HG03571 (cell line): Measurements from ENCODE around the gene DNAJB4.
"Not testable (repeated sequence)": the region's sequence is repeated elsewhere in the genome, so short reads cannot be mapped to it uniquely, and the experiment has no call there.

ENCODE experiments used
- ATAC-seq: cut with Tn5 transposase; IDR thresholded peaks from one replicate; pipeline ENCODE4 v1.9.1; 2021; ENCODE audit not compliant: unreplicated experiment

Gene DNAJB4

DNA sequence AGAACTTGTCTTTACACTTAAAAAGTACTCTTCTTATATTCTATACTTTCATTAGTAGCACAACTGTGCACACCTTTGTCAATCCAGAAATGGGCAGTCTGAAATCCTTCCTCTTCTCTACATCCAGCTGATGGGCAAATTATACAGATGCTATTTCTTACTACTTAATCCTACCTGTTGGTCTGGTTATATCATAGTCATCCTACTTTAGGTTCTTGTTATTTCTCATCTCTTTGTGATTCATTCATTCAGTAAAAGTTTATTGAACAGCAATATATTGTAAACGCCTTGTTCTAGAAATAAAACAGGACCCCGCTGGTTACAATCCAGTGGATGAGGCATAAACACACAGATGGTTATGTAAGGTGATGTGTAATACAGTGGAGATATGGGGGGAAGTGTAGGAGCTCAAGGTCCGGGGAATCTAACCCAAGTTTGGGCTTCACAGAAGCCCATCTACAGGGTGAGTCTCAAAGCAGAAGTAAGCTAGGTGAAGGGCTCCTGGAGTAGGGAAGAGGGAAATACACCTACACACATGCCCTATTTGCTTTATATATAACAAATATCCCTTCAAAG, 14.0 kb upstream of the DNAJB4 start:
- ATAC-seq, result no peak

DNA sequence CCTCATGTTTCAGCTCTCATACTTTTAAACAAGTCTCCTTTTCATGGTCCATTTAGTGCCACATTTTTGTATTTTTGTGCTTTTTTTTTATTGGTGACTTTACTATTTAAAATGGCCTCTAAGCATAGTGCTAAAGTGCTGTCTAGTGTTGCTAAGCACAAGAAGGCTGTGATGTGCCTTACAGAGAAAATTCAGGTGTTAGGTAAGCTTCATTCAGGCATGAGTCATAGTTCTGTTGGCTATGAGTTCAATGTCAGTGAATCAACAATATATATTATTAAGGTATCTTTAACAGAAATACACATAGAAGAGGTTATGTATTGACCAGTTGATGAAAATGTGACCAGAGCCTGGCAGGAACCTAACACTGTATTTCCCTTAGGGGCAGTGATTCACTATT, 13.1 kb upstream of the DNAJB4 start:
- no peak for ATAC-seq

DNA sequence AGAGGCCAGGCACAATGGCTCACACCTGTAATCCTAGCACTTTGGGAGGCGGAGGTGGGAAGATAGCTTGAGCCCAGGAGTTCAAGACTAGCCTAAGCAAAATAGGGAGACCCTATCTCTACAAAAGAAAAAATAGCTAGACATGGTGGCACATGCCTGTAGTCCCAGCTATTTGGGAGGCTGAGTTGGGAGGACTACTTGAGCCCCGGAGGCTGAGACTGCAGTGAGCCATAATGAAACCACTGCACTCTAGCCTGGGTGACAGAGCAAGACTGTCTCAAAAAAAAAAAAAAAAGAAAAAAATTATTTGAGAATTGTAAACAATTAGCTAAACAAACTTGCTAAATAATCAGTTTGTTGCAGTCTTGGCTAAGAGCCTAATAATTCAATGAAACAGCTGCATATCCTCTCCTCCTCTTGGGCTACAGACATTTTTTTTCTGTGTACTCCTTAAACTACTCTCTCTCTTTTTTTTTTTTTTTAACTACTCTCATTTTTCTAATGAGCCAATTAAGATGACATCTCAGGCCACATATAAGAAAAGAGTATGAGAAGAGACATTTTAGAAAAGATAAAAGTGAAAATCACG, 10.5 kb upstream of the DNAJB4 start:
- ATAC-seq, result no peak

GRCh38 chr1:77996734-77997133, 8.0 kb upstream of the DNAJB4 start:
- no peak for ATAC-seq

GRCh38 chr1:78000536-78000935, 4.2 kb upstream of the DNAJB4 start:
- ATAC-seq, result not testable (repeated sequence)

DNA sequence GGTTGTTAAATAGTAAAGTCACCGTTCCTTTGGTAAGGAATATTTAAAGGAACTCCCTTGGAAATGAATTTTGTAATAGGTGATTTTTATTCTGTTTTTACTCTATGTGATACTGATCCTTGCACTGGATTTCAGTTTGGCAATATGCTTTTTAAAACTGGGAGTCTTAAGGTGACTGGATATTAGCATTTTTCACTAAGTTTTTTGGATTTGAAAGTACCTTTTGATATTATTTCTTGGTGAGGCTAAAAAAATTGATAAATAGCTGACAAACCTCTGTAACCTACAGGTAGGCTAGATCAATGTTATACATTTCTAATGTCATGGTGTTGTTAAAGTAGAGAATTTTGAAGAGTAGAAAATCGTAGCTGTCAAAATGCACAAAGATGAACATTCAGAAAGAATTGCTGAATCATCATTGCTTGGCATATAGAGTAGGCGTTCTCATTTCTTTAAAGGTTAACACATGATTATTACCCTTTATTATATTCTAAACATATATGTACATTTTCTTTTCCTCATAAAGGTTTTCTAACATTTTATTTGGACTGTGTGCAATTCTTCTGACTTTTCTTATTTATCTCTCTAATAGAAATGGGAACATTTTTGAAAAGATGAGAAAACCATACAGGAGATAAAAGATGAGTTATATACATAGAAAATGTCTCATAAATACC, 1.5 kb upstream of the DNAJB4 start:
- ATAC-seq, result no peak

- ATAC-seq, result peak; percentile 39
These were observed 639 bp upstream of the DNAJB4 start for GRCh38 chr1:78003882-78004718.

DNA sequence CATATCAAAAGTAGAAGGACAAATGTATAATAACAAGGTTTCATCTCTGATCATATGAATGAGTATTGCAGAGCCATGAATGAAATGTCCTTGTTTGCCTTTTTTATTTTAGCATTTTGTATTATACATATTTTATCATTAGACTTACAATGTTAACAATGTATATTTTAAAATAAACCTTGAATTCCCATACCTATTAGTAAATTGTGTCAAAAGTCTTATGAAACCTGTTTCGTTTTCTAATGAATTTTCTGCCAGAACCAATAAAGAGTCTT, 646 bp downstream of the DNAJB4 start:
- no peak for ATAC-seq

GRCh38 chr1:78005755-78006154, 1.0 kb downstream of the DNAJB4 start:
- ATAC-seq, result no peak

- ATAC-seq, result no peak
These were observed 1.8 kb downstream of the DNAJB4 start for GRCh38 chr1:78006521-78006920.

GRCh38 chr1:78007677-78008341, 3.1 kb downstream of the DNAJB4 start:
- no peak for ATAC-seq

DNA sequence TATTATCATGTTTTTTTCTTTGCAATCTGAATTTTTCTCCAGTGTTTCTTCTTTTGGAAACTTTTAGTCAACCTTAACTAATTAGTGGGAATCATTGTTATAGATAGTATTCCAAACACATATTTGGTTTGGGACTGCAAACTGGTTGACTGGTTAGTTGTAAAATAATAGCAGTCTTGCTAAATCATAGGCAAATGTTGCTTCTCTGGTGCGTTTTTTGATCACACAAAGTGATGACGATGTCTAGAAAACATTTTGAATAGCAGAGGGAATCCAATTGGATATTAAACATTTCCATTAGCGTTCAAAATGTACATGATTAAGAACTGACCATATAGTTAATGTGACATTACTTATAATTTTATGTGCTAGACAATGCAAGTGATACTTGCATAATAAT, 4.5 kb downstream of the DNAJB4 start:
- ATAC-seq, result no peak

DNA sequence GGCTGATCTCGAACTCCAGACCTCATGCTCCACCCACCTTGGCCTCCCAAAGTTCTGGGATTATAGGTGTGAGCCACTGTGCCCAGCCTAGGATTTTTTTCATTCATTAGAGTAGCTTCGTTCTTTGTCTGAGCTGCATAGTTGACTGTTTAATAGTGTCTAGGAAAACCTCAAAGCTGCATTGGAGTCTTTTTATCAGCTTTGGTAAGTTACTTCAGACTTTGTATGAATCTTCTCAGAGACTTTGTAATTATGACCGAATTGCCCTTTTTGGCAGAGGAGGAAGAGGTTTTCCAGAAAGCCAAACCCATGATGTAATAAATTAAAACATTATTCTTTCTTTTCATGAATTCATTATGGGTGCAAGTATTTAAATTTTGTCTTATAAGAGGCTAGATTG, 5.1 kb downstream of the DNAJB4 start:
- no peak for ATAC-seq

DNA sequence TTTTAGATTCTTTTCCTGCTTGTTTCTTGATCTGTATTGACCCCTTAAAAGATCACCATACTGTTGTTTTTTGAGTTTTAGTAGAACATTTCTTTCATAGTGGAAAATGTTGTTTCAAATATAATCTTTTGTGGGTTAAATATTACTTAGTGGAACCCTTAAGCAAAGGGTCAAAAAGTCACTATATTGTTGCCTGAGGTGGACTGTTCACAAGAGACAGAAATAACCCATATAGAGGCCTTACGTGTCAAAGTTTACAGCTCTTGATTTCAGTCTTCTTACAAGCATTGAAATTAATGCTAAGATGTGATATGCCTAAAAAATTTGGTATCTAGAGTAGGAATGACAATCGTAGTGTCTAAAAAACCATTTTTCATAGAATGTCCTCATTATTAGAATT, 6.3 kb downstream of the DNAJB4 start:
- no peak for ATAC-seq

DNA sequence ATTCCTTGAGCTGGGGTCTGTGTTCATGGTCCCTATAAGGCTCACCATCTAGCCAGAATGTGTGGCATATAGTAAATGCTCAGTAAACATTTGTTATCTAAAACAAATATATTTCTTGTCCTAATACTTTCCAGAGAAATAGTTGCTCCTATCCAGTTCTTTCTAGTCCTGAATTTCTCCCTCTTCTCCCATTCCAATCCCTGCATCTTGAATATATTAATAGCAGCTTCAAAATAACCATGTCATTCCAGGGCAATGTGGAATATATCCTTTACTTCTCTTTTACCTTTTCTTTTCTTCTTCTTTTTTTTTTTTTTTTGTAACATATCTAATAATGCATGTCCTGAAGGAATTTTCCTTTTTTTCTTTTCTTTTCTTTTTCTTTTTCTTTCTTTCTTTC, 10.4 kb downstream of the DNAJB4 start:
- no peak for ATAC-seq

DNA sequence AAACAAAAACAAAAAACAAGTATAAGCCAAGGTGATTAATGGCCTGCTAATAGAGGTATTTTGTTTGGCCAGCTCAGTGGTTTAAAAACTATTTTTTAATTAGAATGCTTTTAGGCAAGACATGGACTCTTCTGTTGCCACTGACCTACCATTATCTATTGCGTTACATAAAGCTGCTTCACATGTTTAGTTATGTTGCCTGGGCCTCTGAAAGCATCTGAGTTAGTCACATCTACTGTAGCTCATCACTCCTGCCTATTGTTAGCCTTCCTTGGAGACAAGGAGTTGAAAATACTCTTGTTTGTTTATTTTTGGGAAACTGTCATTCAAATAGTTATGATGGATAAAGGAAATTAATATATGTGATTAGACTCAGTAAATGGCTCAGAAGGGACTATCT, 14.3 kb downstream of the DNAJB4 start:
- no peak for ATAC-seq

DNA sequence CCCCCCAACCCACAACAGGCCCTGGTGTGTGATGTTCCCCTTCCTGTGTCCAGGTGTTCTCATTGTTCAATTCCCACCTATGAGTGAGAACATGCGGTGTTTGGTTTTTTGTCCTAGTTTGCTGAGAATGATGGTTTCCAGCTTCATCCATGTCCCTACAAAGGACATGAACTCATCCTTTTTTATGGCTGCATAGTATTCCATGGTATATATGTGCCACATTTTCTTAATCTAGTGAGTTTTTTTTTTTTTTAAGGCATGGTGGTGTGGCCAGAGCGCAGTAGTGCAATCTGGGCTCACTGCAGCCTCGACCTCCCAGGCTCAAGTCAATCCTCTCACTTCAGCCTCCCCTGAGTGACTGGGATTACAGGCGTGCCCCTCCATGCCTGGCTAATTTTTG, 16.4 kb downstream of the DNAJB4 start:
- ATAC-seq, result not testable (repeated sequence)

GRCh38 chr1:78029793-78030192, 25.1 kb downstream of the DNAJB4 start:
- no peak for ATAC-seq

GRCh38 chr1:78032996-78033796, 28.5 kb downstream of the DNAJB4 start:
- ATAC-seq, result no peak

DNA sequence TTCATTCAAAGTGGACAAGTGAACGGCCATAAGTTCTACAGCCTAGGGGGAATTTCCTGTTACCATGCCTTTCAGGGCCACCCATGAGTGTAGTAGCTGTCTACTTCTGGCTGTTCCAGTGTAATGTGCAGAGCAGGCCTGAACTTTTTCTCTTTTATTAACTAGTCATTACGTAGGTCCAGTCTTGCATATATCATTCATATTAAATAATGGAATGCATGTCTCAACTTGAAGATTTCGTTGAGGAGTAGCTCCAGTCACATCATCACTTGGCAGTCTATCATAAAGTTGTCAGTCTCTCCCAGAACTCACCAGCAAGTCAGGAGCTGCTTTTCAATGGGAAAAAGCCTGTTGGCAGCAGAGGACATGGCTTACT, 29.0 kb downstream of the DNAJB4 start:
- no peak for ATAC-seq

DNA sequence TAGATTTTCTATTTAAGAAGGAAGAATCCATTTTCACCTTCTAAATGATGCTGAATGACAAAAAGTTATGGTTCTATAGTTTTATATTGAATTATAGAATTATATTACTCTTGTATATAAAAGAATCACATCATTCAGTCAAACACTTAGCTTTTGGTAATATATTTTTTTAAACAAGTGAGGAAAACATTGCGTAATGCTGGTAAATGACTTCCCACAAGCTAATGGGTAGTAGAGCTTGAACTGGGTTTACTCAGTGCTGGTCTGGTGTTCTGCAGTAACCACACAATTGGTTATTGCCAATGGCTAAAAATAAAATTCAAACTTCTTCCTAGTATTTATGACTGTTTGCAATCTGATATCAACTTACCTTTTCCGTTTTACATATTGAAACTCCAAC, 30.4 kb downstream of the DNAJB4 start:
- ATAC-seq, result no peak
